GM21423 (cell line): Measurements from ENCODE around the gene PLXNA4.
"Not testable (repeated sequence)": the region's sequence is repeated elsewhere in the genome, so short reads cannot be mapped to it uniquely, and the experiment has no call there.

Experiments used
- ATAC-seq: cut with Tn5 transposase; IDR thresholded peaks from one replicate; pipeline ENCODE4 v1.9.1; 2021; ENCODE audit warnings: mild to moderate bottlenecking, moderate library complexity; ENCODE audit not compliant: unreplicated experiment

PLXNA4 gene, protein sequence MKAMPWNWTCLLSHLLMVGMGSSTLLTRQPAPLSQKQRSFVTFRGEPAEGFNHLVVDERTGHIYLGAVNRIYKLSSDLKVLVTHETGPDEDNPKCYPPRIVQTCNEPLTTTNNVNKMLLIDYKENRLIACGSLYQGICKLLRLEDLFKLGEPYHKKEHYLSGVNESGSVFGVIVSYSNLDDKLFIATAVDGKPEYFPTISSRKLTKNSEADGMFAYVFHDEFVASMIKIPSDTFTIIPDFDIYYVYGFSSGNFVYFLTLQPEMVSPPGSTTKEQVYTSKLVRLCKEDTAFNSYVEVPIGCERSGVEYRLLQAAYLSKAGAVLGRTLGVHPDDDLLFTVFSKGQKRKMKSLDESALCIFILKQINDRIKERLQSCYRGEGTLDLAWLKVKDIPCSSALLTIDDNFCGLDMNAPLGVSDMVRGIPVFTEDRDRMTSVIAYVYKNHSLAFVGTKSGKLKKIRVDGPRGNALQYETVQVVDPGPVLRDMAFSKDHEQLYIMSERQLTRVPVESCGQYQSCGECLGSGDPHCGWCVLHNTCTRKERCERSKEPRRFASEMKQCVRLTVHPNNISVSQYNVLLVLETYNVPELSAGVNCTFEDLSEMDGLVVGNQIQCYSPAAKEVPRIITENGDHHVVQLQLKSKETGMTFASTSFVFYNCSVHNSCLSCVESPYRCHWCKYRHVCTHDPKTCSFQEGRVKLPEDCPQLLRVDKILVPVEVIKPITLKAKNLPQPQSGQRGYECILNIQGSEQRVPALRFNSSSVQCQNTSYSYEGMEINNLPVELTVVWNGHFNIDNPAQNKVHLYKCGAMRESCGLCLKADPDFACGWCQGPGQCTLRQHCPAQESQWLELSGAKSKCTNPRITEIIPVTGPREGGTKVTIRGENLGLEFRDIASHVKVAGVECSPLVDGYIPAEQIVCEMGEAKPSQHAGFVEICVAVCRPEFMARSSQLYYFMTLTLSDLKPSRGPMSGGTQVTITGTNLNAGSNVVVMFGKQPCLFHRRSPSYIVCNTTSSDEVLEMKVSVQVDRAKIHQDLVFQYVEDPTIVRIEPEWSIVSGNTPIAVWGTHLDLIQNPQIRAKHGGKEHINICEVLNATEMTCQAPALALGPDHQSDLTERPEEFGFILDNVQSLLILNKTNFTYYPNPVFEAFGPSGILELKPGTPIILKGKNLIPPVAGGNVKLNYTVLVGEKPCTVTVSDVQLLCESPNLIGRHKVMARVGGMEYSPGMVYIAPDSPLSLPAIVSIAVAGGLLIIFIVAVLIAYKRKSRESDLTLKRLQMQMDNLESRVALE (N-terminal part only)

DNA sequence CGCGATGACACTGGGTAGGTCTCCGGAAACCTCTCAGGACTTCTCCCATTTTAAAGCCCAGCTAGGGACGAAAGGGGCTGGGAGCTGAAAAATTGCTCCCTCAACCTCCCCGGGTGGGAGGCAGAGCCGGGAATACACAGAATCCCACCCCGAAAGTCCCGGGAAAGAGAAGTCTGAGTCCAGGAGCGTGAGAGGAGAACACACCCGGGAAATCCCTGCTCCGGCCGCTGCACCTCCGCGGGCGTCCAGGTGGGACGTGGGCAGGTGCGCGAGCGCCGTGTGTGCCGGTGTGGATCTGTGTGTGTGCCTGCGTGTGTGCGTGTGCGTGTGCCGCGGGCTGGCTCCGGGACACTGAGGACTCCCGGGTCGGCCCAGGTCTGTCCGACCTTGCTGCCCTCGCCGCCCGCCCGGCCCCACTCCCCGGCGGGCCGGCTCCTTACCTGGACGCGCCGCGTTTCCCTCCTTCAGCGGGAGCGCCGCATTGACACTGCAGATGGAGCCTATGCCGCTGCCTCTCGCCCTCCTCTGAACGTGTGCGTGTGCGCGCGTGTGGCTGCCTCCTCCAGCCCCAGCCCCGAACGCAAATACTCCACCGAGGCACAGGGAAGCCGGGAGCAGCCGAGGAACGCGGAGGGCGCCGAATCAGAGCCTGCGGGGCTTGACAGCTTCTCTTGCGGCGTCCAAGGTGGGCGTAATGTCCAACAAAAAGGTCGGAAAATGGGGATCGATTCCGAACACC, at the start of gene PLXNA4:
Gene PLXNA4, minus strand, starts transcription at position 489 of the 739 bp plus-strand sequence. CDS start 67,777 bp downstream, outside the sequence.
- ATAC-seq, result no peak

- ATAC-seq, result no peak
Measured at GRCh38 chr7:132625651-132626050, 49.4 kb upstream of the PLXNA4 start.

GRCh38 chr7:132622081-132622480, 45.8 kb upstream of the PLXNA4 start:
- no peak for ATAC-seq

DNA sequence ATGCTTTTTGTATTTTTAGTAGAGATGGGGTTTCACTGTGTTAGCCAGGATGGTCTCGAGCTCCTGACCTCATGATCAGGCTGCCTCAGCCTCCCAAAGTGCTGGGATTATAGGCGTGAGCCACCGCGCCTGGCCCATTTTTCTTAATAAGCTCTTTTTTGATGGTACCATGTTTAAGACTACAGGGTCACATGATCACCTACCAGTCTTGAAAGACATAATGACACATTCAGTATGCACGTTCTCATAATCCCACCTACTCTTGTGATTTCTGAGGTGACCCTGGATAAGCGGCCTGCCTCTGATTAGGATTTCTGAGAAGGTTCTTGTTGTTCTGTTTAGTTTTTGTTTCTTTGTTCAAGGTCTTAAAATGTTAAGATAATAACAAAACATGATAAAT, 43.7 kb upstream of the PLXNA4 start:
- no peak for ATAC-seq

GRCh38 chr7:132618956-132619305, 42.7 kb upstream of the PLXNA4 start:
- no peak for ATAC-seq

GRCh38 chr7:132618271-132618955, 42.1 kb upstream of the PLXNA4 start:
- ATAC-seq, result no peak

DNA sequence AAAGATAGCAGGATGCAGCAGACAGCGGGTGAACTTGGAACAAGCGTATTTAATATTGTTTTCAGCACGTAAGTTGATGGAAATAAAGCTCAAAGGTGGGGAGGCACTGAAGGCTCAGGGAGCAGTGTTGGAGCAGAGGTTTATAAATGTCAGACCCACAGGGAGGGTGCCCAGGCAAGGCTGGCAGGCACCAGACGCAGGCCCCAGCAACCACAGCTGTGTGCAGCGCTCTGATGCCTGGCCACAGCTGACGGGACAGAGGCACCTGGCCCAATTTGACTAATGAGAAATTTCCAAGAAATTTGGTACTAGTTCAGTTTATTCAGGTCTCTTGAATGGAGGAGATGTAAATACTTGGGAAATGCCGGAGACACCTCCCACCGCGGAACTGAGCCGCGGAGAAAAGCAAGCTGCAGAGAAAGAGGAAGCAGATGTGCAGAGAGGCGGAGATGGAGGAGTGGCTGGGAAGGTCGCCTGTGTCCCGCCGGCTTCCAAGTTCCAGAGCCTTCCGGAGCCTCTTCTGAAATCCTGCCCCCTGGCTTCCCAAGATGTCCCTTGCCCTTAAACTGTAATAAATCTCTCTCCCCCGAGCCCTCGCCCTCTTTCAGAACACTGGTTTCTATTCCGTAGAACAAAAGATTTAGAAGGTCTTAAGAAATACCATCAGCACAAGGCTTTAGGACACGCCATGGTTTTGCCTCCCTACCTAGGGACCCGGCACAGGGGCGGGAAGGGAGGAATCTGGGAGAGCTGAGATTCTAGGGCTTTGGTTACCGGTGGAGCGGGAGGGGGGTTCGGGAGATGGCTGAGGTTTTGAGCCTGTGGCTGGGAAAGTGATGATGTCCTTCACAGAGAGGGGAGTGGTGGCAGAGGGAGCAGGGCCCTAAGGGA, 38.4 kb upstream of the PLXNA4 start:
- ATAC-seq, result no peak

DNA sequence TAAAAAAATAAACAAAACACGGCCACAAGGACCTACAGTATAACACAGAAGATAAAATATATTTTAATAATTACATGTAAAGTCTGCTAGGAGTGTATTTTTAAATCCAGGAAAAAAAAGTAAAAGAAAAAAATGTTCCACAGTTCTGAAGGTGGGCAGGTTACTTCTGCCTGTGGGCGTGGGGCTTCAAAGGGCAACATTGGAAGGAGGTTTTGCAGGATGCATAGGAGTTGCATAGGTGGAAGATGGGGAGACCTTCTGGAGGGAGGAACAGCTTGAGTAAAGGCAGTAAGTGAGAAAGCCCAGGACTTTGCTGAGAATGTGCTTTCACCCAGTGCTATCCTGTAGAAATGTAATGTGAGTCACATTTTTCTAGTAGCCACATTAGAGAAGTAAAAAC, 37.5 kb upstream of the PLXNA4 start:
- ATAC-seq, result no peak

DNA sequence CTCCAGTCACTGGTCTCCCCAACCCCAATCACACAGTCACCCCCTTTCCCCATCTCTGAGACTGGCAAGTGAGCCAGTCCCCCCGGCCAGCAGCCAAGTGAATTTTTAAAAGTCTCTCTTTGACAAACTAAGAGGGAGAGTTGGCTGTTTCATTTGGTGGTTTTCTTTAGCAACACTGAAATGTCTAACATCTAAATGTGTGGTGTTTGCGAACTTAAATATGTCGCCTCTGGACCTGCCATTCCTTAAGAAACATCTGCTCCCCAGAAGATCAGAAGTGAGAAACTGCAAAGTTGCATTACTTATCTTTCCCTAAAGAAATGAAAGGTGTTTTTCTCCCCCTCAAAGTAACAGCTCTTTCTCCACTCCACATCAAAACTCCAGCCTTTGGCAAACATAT, 34.7 kb upstream of the PLXNA4 start:
- ATAC-seq, result no peak

DNA sequence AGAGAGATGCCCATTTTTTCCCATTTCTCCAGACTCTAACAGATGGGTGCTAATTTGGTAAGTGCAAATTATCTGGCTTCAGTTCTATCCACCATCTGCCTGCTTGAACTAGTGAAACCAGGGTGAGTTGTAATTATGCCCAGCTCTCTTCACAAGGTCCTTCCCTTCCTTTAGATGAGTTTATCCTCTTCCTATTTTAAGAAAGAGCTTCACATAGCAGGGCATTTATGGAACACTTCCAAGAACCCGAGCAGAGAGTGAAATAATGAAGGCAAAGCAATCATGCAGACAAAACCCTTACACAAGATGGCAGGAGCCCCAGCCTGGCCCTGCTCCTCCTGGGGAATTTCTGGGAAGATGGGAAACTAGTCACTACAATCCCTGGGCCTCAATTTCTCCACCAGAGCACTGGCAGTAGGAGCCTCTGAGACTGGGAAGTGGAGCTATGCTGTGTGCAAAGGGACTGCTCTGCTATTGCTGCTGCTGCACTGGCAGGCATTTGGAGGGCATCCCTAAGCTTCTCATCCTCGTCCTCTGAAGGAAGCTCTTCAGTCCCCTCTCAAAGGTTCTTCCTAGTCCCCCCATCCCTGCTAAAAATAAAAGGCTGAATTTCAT, 33.7 kb upstream of the PLXNA4 start:
- no peak for ATAC-seq

- ATAC-seq, result no peak
Measured at GRCh38 chr7:132609222-132609621, 33.0 kb upstream of the PLXNA4 start.

- ATAC-seq, result no peak
Measured at GRCh38 chr7:132608523-132608922, 32.3 kb upstream of the PLXNA4 start.

DNA sequence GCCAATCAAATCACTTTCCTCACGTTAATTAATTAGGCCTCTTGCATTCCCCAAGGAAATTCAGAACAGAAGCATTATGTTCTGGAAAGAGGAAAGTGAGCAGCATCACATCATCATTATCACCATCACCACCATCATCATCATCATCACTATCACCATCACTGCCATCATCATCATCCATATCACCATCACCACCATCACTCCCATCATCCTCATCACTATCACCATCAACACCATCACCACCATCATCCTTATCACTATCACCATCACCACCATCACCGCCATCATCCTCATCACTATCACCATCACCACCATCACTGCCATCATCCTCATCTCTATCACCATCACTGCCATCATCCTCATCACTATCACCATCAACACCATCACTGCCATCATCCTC, 31.4 kb upstream of the PLXNA4 start:
- no peak for ATAC-seq

- ATAC-seq, result no peak
Measured at GRCh38 chr7:132604121-132604520, 27.9 kb upstream of the PLXNA4 start.

- no peak for ATAC-seq
Measured at GRCh38 chr7:132603220-132603833, 27.1 kb upstream of the PLXNA4 start.

DNA sequence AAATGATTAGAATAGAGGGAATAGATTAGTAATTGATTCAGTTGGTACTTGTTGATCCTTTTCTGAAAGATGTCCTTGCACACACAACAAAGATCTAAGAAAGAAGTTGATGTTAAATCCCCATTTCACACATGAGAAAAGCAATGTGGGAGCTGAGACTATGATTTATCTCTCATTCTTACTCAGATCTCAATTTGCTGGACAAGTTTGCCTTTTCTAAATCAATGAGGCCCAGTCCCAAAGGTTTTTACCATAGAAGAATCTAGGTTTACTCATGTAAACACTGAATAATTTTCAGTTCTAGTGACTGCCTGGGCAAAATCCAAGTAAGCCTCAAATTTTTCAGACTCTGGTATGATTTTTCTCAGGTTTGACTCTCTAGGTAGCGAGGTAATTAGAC, 25.5 kb upstream of the PLXNA4 start:
- ATAC-seq, result no peak

DNA sequence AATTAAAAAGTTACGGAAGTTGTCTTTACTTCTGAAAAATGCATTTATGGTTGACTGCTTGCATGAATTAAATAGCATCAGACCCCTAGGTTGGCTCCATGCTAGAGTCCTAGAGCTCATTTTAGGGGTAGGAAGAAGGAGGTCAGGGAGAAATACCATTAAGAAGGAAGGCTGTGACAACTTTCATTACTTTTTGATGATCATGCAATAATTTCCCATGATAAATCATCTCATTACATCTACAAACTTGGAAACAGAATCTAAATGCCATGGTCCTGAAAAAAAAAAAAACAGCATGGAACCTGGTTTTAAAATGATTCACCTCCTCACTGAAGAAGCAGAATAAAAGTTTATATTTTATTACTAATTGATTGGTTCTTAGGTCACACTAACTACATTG, 20.3 kb upstream of the PLXNA4 start:
- ATAC-seq, result no peak

- not testable (repeated sequence) for ATAC-seq
Measured at GRCh38 chr7:132594741-132595140, 18.5 kb upstream of the PLXNA4 start.
